HepG2 (cell line): ENCODE data around the gene ZNF506. TPM values are rescaled to one million over a fixed set of nuclear protein-coding genes. Genes with fewer than 3 reads are reported as not detected.

Experiments
- ATAC-seq: fragments of 200-7000 bp; cut with Tn5 transposase; 3 replicates; pipeline ENCODE4 v1.9.1; 2020; ENCODE audit warnings: mild to moderate bottlenecking, moderate library complexity
- BruUV-seq: library from RNA; stranded (reverse); fragments of 400-500 nt; replicated peaks from 2 replicates; lab custom pipeline; 2021; lab: Mats Ljungman, UMichigan
- CTCF ChIA-PET: fragments of 300-600 bp; formaldehyde crosslinking; extraction: SDS; loops from one replicate; lab custom pipeline; 2021; ENCODE audit warnings: low total read pairs, inconsistent platforms, low intra/inter-chr PET ratio; lab: Yijun Ruan, JAX
- POLR2A ChIA-PET: fragments of 350-600 bp; sonication (Branson Sonifier 250); formaldehyde crosslinking; loops from one replicate; lab custom pipeline; 2020; ENCODE audit warnings: antibody characterized with exemption, inconsistent platforms; lab: Yijun Ruan, JAX
- DNase-seq: peaks from one replicate; pipeline ENCODE4 v3.0.0-alpha.2; 2015; ENCODE audit warnings: low spot score
- FAIRE-seq: peaks from 3 replicates; lab custom pipeline; 2011; peaks lifted over from hg19 to GRCh38; lab: Jason Lieb, UNC
- H2AFZ ChIP-seq: one replicate; pipeline ENCODE4 v1.6.1; 2011; ENCODE audit warnings: low read length, inconsistent platforms
- H3K27ac ChIP-seq: fragments of 300-600 bp; 3 replicates; pipeline ENCODE4 v1.8.0; 2011; ENCODE audit warnings: mixed run types, mild to moderate bottlenecking, mixed read lengths, low read length, inconsistent platforms; ENCODE audit not compliant: insufficient read depth; ENCODE audit errors: extremely low read length
- H3K27me3 ChIP-seq, 2 experiments: fragments of 200-600 bp in 1 of 2; 2 replicates in 1 of 2; 3 replicates in 1 of 2; pipeline versions ENCODE4 v1.6.0 to v1.8.0; 2011; ENCODE audit warnings: low read length in 2 of 2, mild to moderate bottlenecking in 2 of 2, moderate library complexity in 2 of 2, inconsistent platforms in 1 of 2; ENCODE audit not compliant: insufficient read depth in 2 of 2, control insufficient read depth in 1 of 2
- H3K36me3 ChIP-seq, 2 experiments: fragments of 200-600 bp in 1 of 2; replicated peaks in 1 of 2; 2 replicates in 1 of 2; 3 replicates in 1 of 2; pipeline versions ENCODE4 v1.5.1 to v1.8.0; 2011; ENCODE audit warnings: low read length in 2 of 2, inconsistent platforms in 1 of 2; ENCODE audit not compliant: insufficient read depth in 2 of 2, control insufficient read depth in 1 of 2
- H3K4me1 ChIP-seq: 2 replicates; pipeline ENCODE4 v1.5.1; 2012; ENCODE audit warnings: low read length, inconsistent platforms; ENCODE audit not compliant: insufficient read depth
- H3K4me2 ChIP-seq: 2 replicates; pipeline ENCODE4 v1.6.0; 2011; ENCODE audit warnings: low read depth, low read length, inconsistent platforms
- H3K4me3 ChIP-seq, 3 experiments: fragments of 200-600 bp in 1 of 3; sonication (generic), shearing (Covaris generic) in 1 of 3; replicated peaks in 1 of 3; 2 replicates each; pipeline ENCODE4 v1.5.1; 2011 to 2016; ENCODE audit warnings: low read length in 3 of 3, inconsistent platforms in 2 of 3, low read depth in 2 of 3, mild to moderate bottlenecking in 2 of 3, control low read depth in 1 of 3, mixed read lengths in 1 of 3; ENCODE audit not compliant: insufficient read depth in 1 of 3
- H3K79me2 ChIP-seq: one replicate; pipeline ENCODE4 v1.6.1; 2011; ENCODE audit warnings: low read length, inconsistent platforms; ENCODE audit not compliant: insufficient read depth
- H3K9ac ChIP-seq: 2 replicates; pipeline ENCODE4 v1.6.0; 2011; ENCODE audit warnings: mild to moderate bottlenecking, low read depth, low read length, inconsistent platforms; ENCODE audit not compliant: insufficient read depth
- H3K9me3 ChIP-seq: 2 replicates; pipeline ENCODE4 v1.5.1; 2012; ENCODE audit warnings: mild to moderate bottlenecking, low read length
- H4K20me1 ChIP-seq: 2 replicates; pipeline ENCODE4 v1.6.0; 2011; ENCODE audit warnings: inconsistent platforms, mild to moderate bottlenecking, low read length, moderate library complexity; ENCODE audit not compliant: insufficient read depth
- KLF15 ChIP-seq: sonication (generic); formaldehyde crosslinking; IDR thresholded peaks from 2 replicates; pipeline ENCODE4 v1.8.1; 2023; ENCODE audit warnings: borderline replicate concordance, mild to moderate bottlenecking, inconsistent platforms, missing genetic modification reagents, mixed read lengths
- SRF ChIP-seq: IDR thresholded peaks from 2 replicates; pipeline ENCODE4 v1.6.1; 2011; ENCODE audit warnings: mild to moderate bottlenecking, low read depth, low read length, moderate library complexity
- STAG1 ChIP-seq: sonication (generic); formaldehyde crosslinking; IDR thresholded peaks from 2 replicates; pipeline ENCODE4 v1.4.0; 2020; ENCODE audit warnings: missing genetic modification reagents
- TEAD3 ChIP-seq: optimal IDR thresholded peaks from 2 replicates; pipeline ENCODE3; 2016; ENCODE audit warnings: borderline replicate concordance
- ZNF891 ChIP-seq: sonication (generic); formaldehyde crosslinking; IDR thresholded peaks from 2 replicates; pipeline ENCODE4 v1.5.0; 2020; ENCODE audit warnings: mild to moderate bottlenecking, missing genetic modification reagents
- ZSCAN21 ChIP-seq: sonication (generic); formaldehyde crosslinking; IDR thresholded peaks from 2 replicates; pipeline ENCODE4 v1.8.0; 2022; ENCODE audit warnings: mild to moderate bottlenecking, missing genetic modification reagents, moderate library complexity, borderline replicate concordance
- ZSCAN30 ChIP-seq: sonication (generic); formaldehyde crosslinking; IDR thresholded peaks from 2 replicates; pipeline ENCODE4 v1.5.0; 2020; ENCODE audit warnings: mild to moderate bottlenecking, missing genetic modification reagents
- WGBS: methylation state at CpG from one replicate; pipeline ENCODE4 v1.1.6; 2017; ENCODE audit warnings: low lambda C conversion rate; 5-methylcytosine and 5-hydroxymethylcytosine counted together
- in situ Hi-C: cut with HindIII; loops from 2 replicates; pipeline ENCODE4 v1.10.0; 2017; ENCODE audit warnings: low pct_unique_long_range_greater_than_20kb; ENCODE audit not compliant: extremely low pct_ligation_motif_present
- intact Hi-C: fragments of 100-400 bp; cut with micrococcal nuclease; formaldehyde crosslinking; loops from one replicate; pipeline ENCODE4 v1.10.0; 2022; ENCODE audit not compliant: unreplicated experiment
- polyA plus RNA-seq, 8 experiments: library from polyadenylated mRNA; depleted of rRNA in 3 of 8; stranded (reverse) in 7 of 8; unstranded in 1 of 8; fragments of >200 nt; fragmentation: Illumina TruSeq in 4 of 8; extraction: Trizol in 4 of 8; gene quantifications; 2 replicates each; pipeline versions ENCODE4 v1.2.1 to v1.2.3, GENCODE V29; 2011 to 2016; ENCODE audit warnings: low read depth in 4 of 8, missing spikeins in 1 of 8, mixed read lengths in 1 of 8; ENCODE audit not compliant: insufficient read depth in 1 of 8
- total RNA-seq, 5 experiments: library from RNA; depleted of rRNA; stranded (reverse); fragments of >200 nt; fragmentation: Illumina TruSeq; extraction: Trizol; gene quantifications; 2 replicates each; pipeline ENCODE4 v1.2.3, GENCODE V29; 2016; ENCODE audit warnings: low read depth in 1 of 5
- TF ChIP-seq, protein P1 (sequence below): sonication (generic); formaldehyde crosslinking; IDR thresholded peaks from 2 replicates; pipeline ENCODE4 v1.4.0; 2020; ENCODE audit warnings: low read depth, mild to moderate bottlenecking, missing genetic modification reagents
- TF ChIP-seq, protein P2 (sequence below): sonication (generic); formaldehyde crosslinking; IDR thresholded peaks from 2 replicates; pipeline ENCODE4 v1.8.0; 2022; ENCODE audit warnings: mild to moderate bottlenecking, missing genetic modification reagents, borderline replicate concordance

The ZNF506 gene
- total and polyA plus RNA-seq, 2 of the 13 experiments (the other 11 are each of a cell fraction or from before 2014, with no cell fraction given) = not detected

DNA sequence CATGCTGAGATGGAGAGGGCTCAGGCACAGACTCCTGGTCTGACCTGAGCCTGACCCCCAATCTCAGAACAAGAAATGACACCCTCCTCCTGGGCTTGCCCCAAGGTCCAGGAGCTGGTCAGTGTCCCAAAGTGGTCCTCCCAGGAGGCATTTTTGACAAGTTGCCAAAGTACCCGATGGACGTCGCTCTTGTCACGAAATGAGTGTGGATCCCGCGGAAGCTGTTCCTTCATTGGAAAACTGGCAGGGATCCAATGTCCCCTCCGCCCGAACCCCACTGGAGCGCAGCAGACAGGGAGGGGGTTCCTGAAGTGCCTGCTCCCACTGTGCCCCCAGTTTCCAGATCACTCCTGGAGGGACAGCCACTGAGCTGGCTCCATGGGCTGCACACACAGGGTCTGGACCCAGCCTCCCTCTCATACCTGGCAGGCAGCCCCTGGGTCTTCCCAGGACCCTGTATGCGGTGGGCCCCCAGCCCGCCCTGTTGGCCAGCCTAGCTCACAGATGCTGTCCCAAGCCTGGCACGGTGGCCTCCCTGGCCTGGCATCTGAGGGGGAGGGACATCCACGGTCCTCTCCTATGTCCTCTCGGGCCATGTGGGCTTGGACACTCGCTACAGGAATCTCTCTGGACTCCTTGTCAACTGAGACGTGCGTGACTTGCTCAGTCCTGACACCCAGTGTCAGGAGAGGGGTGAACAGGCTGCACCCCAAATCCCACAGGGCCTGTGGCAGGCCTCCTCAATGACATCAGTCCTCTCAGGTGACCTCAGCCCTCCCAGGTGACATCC is 75.9 kb downstream of the ZNF506 start:
- FAIRE-seq = no peak
- H3K4me2 ChIP-seq = no peak overlapping the region
- POLR2A ChIA-PET = no interaction called here

More for the DNA sequence above, 75.9 kb downstream of the ZNF506 start:
- no peaks in the 10 kb centered on the region for H4K20me1 ChIP-seq
- peaks cover 16% of the 10 kb centered on the region for H3K4me1 ChIP-seq
- H3K79me2 ChIP-seq = no peaks in the 10 kb centered on the region
- BruUV-seq = no TSS peak
- H3K4me3 ChIP-seq = no peak overlapping the region
- H2AFZ ChIP-seq = no peak overlapping the region
- H3K27ac ChIP-seq = no peak overlapping the region
- H3K9me3 ChIP-seq = no peaks in the 10 kb centered on the region
- H3K36me3 ChIP-seq = no peaks in the 10 kb centered on the region
- in situ Hi-C loops (no loop called here), intact Hi-C loops (no loop called here)
- peaks cover 7 to 52% of the 10 kb centered on the region in 2 experiments for H3K27me3 ChIP-seq
- no peak overlapping the region for H3K9ac ChIP-seq
- CTCF ChIA-PET = no interaction called here
- TF ChIP-seq KLF15 = no peak
- TF ChIP-seq, protein P1, sequence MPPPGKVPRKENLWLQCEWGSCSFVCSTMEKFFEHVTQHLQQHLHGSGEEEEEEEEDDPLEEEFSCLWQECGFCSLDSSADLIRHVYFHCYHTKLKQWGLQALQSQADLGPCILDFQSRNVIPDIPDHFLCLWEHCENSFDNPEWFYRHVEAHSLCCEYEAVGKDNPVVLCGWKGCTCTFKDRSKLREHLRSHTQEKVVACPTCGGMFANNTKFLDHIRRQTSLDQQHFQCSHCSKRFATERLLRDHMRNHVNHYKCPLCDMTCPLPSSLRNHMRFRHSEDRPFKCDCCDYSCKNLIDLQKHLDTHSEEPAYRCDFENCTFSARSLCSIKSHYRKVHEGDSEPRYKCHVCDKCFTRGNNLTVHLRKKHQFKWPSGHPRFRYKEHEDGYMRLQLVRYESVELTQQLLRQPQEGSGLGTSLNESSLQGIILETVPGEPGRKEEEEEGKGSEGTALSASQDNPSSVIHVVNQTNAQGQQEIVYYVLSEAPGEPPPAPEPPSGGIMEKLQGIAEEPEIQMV = no peak
- no peak for TF ChIP-seq SRF
- no peak for TF ChIP-seq ZSCAN21 (CRISPR knock-in tag)
- TF ChIP-seq ZNF891 (CRISPR knock-in tag) = no peak
- TF ChIP-seq, protein P2, sequence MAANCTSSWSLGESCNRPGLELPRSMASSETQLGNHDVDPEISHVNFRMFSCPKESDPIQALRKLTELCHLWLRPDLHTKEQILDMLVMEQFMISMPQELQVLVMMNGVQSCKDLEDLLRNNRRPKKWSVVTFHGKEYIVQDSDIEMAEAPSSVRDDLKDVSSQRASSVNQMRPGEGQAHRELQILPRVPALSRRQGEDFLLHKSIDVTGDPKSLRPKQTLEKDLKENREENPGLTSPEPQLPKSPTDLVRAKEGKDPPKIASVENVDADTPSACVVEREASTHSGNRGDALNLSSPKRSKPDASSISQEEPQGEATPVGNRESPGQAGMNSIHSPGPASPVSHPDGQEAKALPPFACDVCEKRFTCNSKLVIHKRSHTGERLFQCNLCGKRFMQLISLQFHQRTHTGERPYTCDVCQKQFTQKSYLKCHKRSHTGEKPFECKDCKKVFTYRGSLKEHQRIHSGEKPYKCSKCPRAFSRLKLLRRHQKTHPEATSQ (CRISPR knock-in tag) = no peak
- no peak for TF ChIP-seq STAG1 (CRISPR knock-in tag)
- no peak for TF ChIP-seq TEAD3
- TF ChIP-seq ZSCAN30 = no peak
- DNase-seq = no peak
- 31% methylated on average over 5 of the region's 17 CpGs for WGBS
- ATAC-seq = no peak
